H1 (cell line): ENCODE measurements around the gene CCNG2. TPM values are rescaled to one million over a fixed set of nuclear protein-coding genes. Genes with fewer than 3 reads are reported as not detected.

Experiments
- CTCF ChIA-PET: fragments of 300-600 bp; sonication (Branson Sonifier 250); formaldehyde crosslinking; loops from one replicate; lab custom pipeline; 2021; ENCODE audit not compliant: partially characterized antibody; lab: Charles Lee
- POLR2A ChIA-PET: fragments of 300-600 bp; sonication (Branson Sonifier 250); formaldehyde crosslinking; loops from one replicate; lab custom pipeline; 2021; ENCODE audit warnings: inconsistent platforms; ENCODE audit not compliant: partially characterized antibody; lab: Charles Lee
- DNase-seq, 2 experiments: peaks; one replicate each; pipeline versions ENCODE4 v3.0.0 to v3.0.0-alpha.2; 2010 to 2022; ENCODE audit warnings: low spot score in 2 of 2, low read depth in 1 of 2, mixed read lengths in 1 of 2
- FAIRE-seq: peaks from 2 replicates; lab custom pipeline; 2011; peaks lifted over from hg19 to GRCh38; lab: Jason Lieb, UNC
- H2AFZ ChIP-seq: 2 replicates; pipeline ENCODE4 v1.8.1; 2012; ENCODE audit warnings: low read length, inconsistent platforms
- H2AK5ac ChIP-seq: 2 replicates; pipeline ENCODE4 v1.6.1; 2013; ENCODE audit warnings: low read depth, low read length
- H2BK120ac ChIP-seq: replicated peaks from 2 replicates; pipeline ENCODE3; 2013; ENCODE audit warnings: low read depth, low read length, inconsistent platforms
- H2BK12ac ChIP-seq: 2 replicates; pipeline ENCODE4 v1.6.1; 2013; ENCODE audit warnings: low read depth, low read length
- H2BK15ac ChIP-seq: 2 replicates; pipeline ENCODE4 v1.6.1; 2013; ENCODE audit warnings: low read length
- H2BK20ac ChIP-seq: 2 replicates; pipeline ENCODE4 v1.6.1; 2013; ENCODE audit warnings: low read length
- H2BK5ac ChIP-seq: 2 replicates; pipeline ENCODE4 v1.6.1; 2013; ENCODE audit warnings: low read depth, low read length
- H3K14ac ChIP-seq: 2 replicates; pipeline ENCODE4 v1.6.1; 2013; ENCODE audit warnings: inconsistent platforms; ENCODE audit not compliant: insufficient read length
- H3K18ac ChIP-seq: 2 replicates; pipeline ENCODE4 v1.6.1; 2013; ENCODE audit warnings: low read length; ENCODE audit errors: extremely low read depth
- H3K23ac ChIP-seq: 2 replicates; pipeline ENCODE4 v1.6.1; 2013; ENCODE audit warnings: inconsistent platforms; ENCODE audit not compliant: insufficient read length
- H3K23me2 ChIP-seq: 2 replicates; pipeline ENCODE4 v1.6.1; 2013; ENCODE audit warnings: low read depth, low read length
- H3K27ac ChIP-seq: 2 replicates; pipeline ENCODE4 v1.6.1; 2011; ENCODE audit warnings: low read depth, low read length, inconsistent platforms
- H3K27me3 ChIP-seq, 4 experiments: replicated peaks in 1 of 4; 1 replicate in 1 of 4; 2 replicates in 3 of 4; pipeline versions ENCODE4 v1.6.1 to v1.8.1; 2011 to 2013; ENCODE audit warnings: low read length in 3 of 4, mild to moderate bottlenecking in 3 of 4, inconsistent platforms in 2 of 4, mixed read lengths in 2 of 4, moderate library complexity in 1 of 4; ENCODE audit not compliant: control insufficient read depth in 3 of 4, insufficient read depth in 3 of 4; ENCODE audit errors: extremely low read depth in 1 of 4
- H3K36me3 ChIP-seq, 4 experiments: 2 replicates each; pipeline versions ENCODE4 v1.6.1 to v1.8.1; 2011 to 2013; ENCODE audit warnings: mild to moderate bottlenecking in 4 of 4, low read length in 3 of 4, moderate library complexity in 2 of 4, control low read depth in 1 of 4, inconsistent platforms in 1 of 4; ENCODE audit not compliant: insufficient read depth in 4 of 4, control insufficient read depth in 2 of 4
- H3K4ac ChIP-seq: replicated peaks from 2 replicates; pipeline ENCODE3; 2013; ENCODE audit warnings: low read length, low read depth, mixed read lengths, inconsistent platforms; ENCODE audit not compliant: insufficient read length
- H3K4me1 ChIP-seq, 4 experiments: replicated peaks in 1 of 4; 1 replicate in 1 of 4; 2 replicates in 3 of 4; pipeline versions ENCODE4 v1.6.1 to v1.8.1; 2011 to 2013; ENCODE audit warnings: low read length in 3 of 4, inconsistent platforms in 2 of 4, mixed read lengths in 1 of 4; ENCODE audit not compliant: insufficient read depth in 4 of 4, control insufficient read depth in 3 of 4
- H3K4me2 ChIP-seq, 2 experiments: 2 replicates each; pipeline versions ENCODE4 v1.6.1 to v1.8.1; 2011 to 2013; ENCODE audit warnings: low read depth in 2 of 2, low read length in 2 of 2, control low read depth in 1 of 2, inconsistent platforms in 1 of 2, mild to moderate bottlenecking in 1 of 2; ENCODE audit not compliant: insufficient read depth in 1 of 2
- H3K4me3 ChIP-seq, 4 experiments: fragments of 200-600, 300-600 bp in 1 of 4; sonication (generic), shearing (Covaris generic), sonication (Bioruptor Twin) in 1 of 4; 2 replicates each; pipeline versions ENCODE4 v1.5.1 to v1.8.1; 2011 to 2016; ENCODE audit warnings: low read length in 4 of 4, low read depth in 3 of 4, control low read depth in 2 of 4, inconsistent platforms in 2 of 4, mild to moderate bottlenecking in 2 of 4, mixed read lengths in 1 of 4, moderate library complexity in 1 of 4; ENCODE audit not compliant: insufficient read depth in 2 of 4; ENCODE audit errors: extremely low read depth in 1 of 4
- H3K56ac ChIP-seq: replicated peaks from 2 replicates; pipeline ENCODE3; 2013; ENCODE audit warnings: low read depth, mild to moderate bottlenecking, mixed read lengths, low read length, inconsistent platforms; ENCODE audit not compliant: insufficient read length
- H3K79me1 ChIP-seq: 2 replicates; pipeline ENCODE4 v1.6.1; 2013; ENCODE audit warnings: low read depth, low read length, control low read depth
- H3K79me2 ChIP-seq, 2 experiments: 2 replicates each; pipeline versions ENCODE4 v1.6.1 to v1.8.1; 2012 to 2013; ENCODE audit warnings: low read length in 2 of 2, mild to moderate bottlenecking in 2 of 2, inconsistent platforms in 1 of 2; ENCODE audit not compliant: insufficient read depth in 2 of 2, control insufficient read depth in 1 of 2
- H3K9ac ChIP-seq, 4 experiments: replicated peaks in 1 of 4; 1 replicate in 1 of 4; 2 replicates in 3 of 4; pipeline versions ENCODE4 v1.6.1 to v1.8.1; 2011 to 2013; ENCODE audit warnings: low read depth in 3 of 4, low read length in 3 of 4, control low read depth in 2 of 4, mild to moderate bottlenecking in 2 of 4, moderate library complexity in 2 of 4, inconsistent platforms in 1 of 4; ENCODE audit errors: extremely low read depth in 1 of 4
- H3K9me3 ChIP-seq, 2 experiments: 2 replicates each; pipeline versions ENCODE4 v1.6.1 to v1.8.1; 2012 to 2013; ENCODE audit warnings: mild to moderate bottlenecking in 2 of 2, moderate library complexity in 2 of 2, control low read depth in 1 of 2, inconsistent platforms in 1 of 2, low read depth in 1 of 2, low read length in 1 of 2, mixed read lengths in 1 of 2; ENCODE audit not compliant: insufficient read depth in 2 of 2
- H4K20me1 ChIP-seq, 2 experiments: replicated peaks in 1 of 2; 2 replicates each; pipeline versions ENCODE3 to v1.8.1; 2011 to 2013; ENCODE audit warnings: inconsistent platforms in 2 of 2, low read length in 2 of 2, mild to moderate bottlenecking in 1 of 2; ENCODE audit not compliant: insufficient read depth in 2 of 2, control insufficient read depth in 1 of 2
- H4K5ac ChIP-seq: 2 replicates; pipeline ENCODE4 v1.6.1; 2013; ENCODE audit warnings: low read length, low read depth, mixed read lengths, inconsistent platforms; ENCODE audit not compliant: insufficient read length
- H4K8ac ChIP-seq: 2 replicates; pipeline ENCODE4 v1.8.0; 2013; ENCODE audit warnings: mild to moderate bottlenecking, moderate library complexity, low read length, inconsistent platforms; ENCODE audit not compliant: insufficient read depth; ENCODE audit errors: extremely low read depth
- H4K91ac ChIP-seq: replicated peaks from 2 replicates; pipeline ENCODE3; 2013; ENCODE audit warnings: low read length, mixed read lengths, inconsistent platforms; ENCODE audit not compliant: insufficient read length
- BRCA1 ChIP-seq: IDR thresholded peaks from 2 replicates; pipeline ENCODE4 v1.6.1; 2012; ENCODE audit warnings: low read depth, low read length, improper control_type of control experiment
- CBX8 ChIP-seq: fragments of 300-800, 300-1000 bp; sonication (generic); IDR thresholded peaks from 2 replicates; pipeline ENCODE4 v1.7.1; 2016; ENCODE audit warnings: low read depth, low read length, borderline replicate concordance
- CTBP2 ChIP-seq: IDR thresholded peaks from 2 replicates; pipeline ENCODE4 v1.7.0; 2011; ENCODE audit warnings: borderline replicate concordance, mild to moderate bottlenecking, moderate library complexity, mixed read lengths, low read length; ENCODE audit not compliant: insufficient read depth, insufficient read length
- EZH2 ChIP-seq: fragments of 200-600 bp; sonication (generic); IDR thresholded peaks from 2 replicates; pipeline ENCODE4 v1.7.1; 2012; ENCODE audit warnings: low read depth, mild to moderate bottlenecking, moderate library complexity, low read length, inconsistent platforms; ENCODE audit not compliant: severe bottlenecking
- FOSL1 ChIP-seq: IDR thresholded peaks from 2 replicates; pipeline ENCODE4 v1.6.1; 2011; ENCODE audit warnings: mild to moderate bottlenecking, low read depth, low read length, moderate library complexity; ENCODE audit not compliant: insufficient read depth
- KDM1A ChIP-seq: fragments of 200-600, 300-600 bp; sonication (generic); IDR thresholded peaks from 2 replicates; pipeline ENCODE4 v1.7.1; 2016; ENCODE audit warnings: mild to moderate bottlenecking, low read length, borderline replicate concordance
- KDM5A ChIP-seq: fragments of 200-600 bp; IDR thresholded peaks from 2 replicates; pipeline ENCODE4 v1.7.1; 2012; ENCODE audit warnings: mild to moderate bottlenecking, low read length, inconsistent platforms, mixed read lengths
- PHF8 ChIP-seq: fragments of 200-600 bp; sonication (generic); conservative IDR thresholded peaks from 2 replicates; pipeline ENCODE4 v1.7.1; 2012; ENCODE audit warnings: low read depth, mild to moderate bottlenecking, inconsistent platforms, low read length, moderate library complexity
- RBBP5 ChIP-seq: IDR thresholded peaks from 2 replicates; pipeline ENCODE4 v1.7.1; 2012; ENCODE audit warnings: low read depth, mild to moderate bottlenecking, inconsistent platforms, low read length, moderate library complexity, borderline replicate concordance
- SAP30 ChIP-seq: fragments of 300-600 bp; sonication (generic); IDR thresholded peaks from 2 replicates; pipeline ENCODE4 v1.7.1; 2012; ENCODE audit warnings: low read length, moderate library complexity, mild to moderate bottlenecking, inconsistent platforms; ENCODE audit not compliant: insufficient read depth, insufficient replicate concordance
- SIX5 ChIP-seq: IDR thresholded peaks from 2 replicates; pipeline ENCODE4 v1.6.1; 2011; ENCODE audit warnings: mild to moderate bottlenecking, low read depth, low read length
- SUZ12 ChIP-seq: fragments of 200-600 bp; sonication (generic); IDR thresholded peaks from 2 replicates; pipeline ENCODE4 v1.6.1; 2012; ENCODE audit warnings: mild to moderate bottlenecking, inconsistent platforms, low read length, moderate library complexity, mixed read lengths
- TAF1 ChIP-seq: IDR thresholded peaks from 2 replicates; pipeline ENCODE4 v1.6.1; 2011; ENCODE audit warnings: mild to moderate bottlenecking, low read depth, low read length
- WGBS, 2 experiments: shearing (Covaris generic) in 1 of 2; methylation state at CpG; one replicate each; pipeline versions ENCODE4 v1.1.6 to v1.1.7; 2013 to 2015; ENCODE audit warnings: low lambda C conversion rate in 2 of 2, mixed read lengths in 2 of 2, inconsistent platforms in 1 of 2, low coverage in 1 of 2, missing lambda C conversion rate in 1 of 2; ENCODE audit not compliant: insufficient replicate concordance in 2 of 2, insufficient coverage in 1 of 2, insufficient read length in 1 of 2; ENCODE audit errors: extremely low coverage in 1 of 2, missing lambda C conversion rate in 1 of 2; 5-methylcytosine and 5-hydroxymethylcytosine counted together
- polyA plus RNA-seq, 7 experiments: library from polyadenylated mRNA; depleted of rRNA in 3 of 7; stranded (reverse) in 5 of 7; unstranded in 2 of 7; fragments of >200 nt in 5 of 7; fragments of 200-250 nt in 2 of 7; gene quantifications; 1 replicate in 5 of 7; 2 replicates in 1 of 7; 4 replicates in 1 of 7; pipeline versions ENCODE4 v1.2.1 to v1.2.3, GENCODE V29; 2011 to 2013; ENCODE audit warnings: missing spikeins in 2 of 7, mixed read lengths in 2 of 7
- total RNA-seq: library from RNA; stranded (reverse); fragmentation: NEBNext Ultra II Directional; extraction: Animal tissue kit (Norgen Biotek cat#: 25700); gene quantifications from 2 replicates; pipeline ENCODE4 v1.2.1, GENCODE V29; 2021
- TF ChIP-seq, protein P1 (sequence below): IDR thresholded peaks from 2 replicates; pipeline ENCODE4 v1.6.1; 2012; ENCODE audit warnings: inconsistent platforms

CCNG2 gene
- total and polyA plus RNA-seq, 2 of the 8 experiments (the other 6 are each of a cell fraction or from before 2014, with no cell fraction given) = 3.5 to 13.9 TPM

DNA sequence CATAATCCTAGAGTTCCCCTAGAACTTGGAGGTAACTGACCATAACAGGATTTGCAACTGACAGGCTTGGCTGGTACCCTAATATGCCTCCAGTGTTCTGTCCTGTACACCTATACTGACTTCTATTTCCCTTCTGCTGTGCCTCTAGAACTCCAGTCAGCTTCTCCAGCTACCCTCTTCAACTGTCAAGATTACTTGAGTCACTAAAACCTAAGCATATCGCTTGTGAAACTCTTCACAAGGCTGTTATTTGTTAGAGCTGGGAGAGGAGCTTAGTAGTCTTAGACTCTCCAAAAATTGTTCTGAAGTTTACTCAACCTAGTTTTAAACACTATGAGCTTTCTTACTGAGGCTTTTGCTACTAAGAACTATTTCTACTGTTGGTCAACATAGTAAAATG, 52.0 kb downstream of the CCNG2 start:
- 100% methylated on average over 1 of the region's 1 CpG; no CpG with 5 or more reads in 1 of the 2 experiments for WGBS, 2 experiments
- ChIA-PET CTCF (interaction anchor here (0.6 to 20.9 kb wide), 7 partner anchors 10 to 426 kb away, joined by 3 to 258 read pairs (median 6); no protein-coding TSS in a partner anchor), POLR2A (interaction anchor here (0.6 to 1.1 kb wide), 2 partner anchors 133 to 410 kb away, joined by 3 read pairs; partner anchors contain the start of gene CCNI)
- H3K27ac ChIP-seq = no peak overlapping the region
- no peak overlapping the region for H4K5ac ChIP-seq
- no peaks in the 10 kb centered on the region for H3K79me1 ChIP-seq
- no peaks in the 10 kb centered on the region for H4K20me1 ChIP-seq
- H3K27me3 ChIP-seq = no peaks in the 10 kb centered on the region; a peak in 1 of 7 replicates
- no peak overlapping the region for H3K56ac ChIP-seq
- H2AFZ ChIP-seq = no peak overlapping the region
- H2BK12ac ChIP-seq = no peak overlapping the region
- no peak overlapping the region for H3K4me2 ChIP-seq
- no peak overlapping the region for H4K91ac ChIP-seq
- H3K9me3 ChIP-seq = no peaks in the 10 kb centered on the region
- H2AK5ac ChIP-seq = no peak overlapping the region
- H2BK5ac ChIP-seq = no peak overlapping the region
- no peak overlapping the region for H2BK20ac ChIP-seq
- H3K9ac ChIP-seq = no peak overlapping the region
- H4K8ac ChIP-seq = no peak overlapping the region
- no peak for DNase-seq
- no peak overlapping the region for H2BK120ac ChIP-seq
- no peaks in the 10 kb centered on the region for H3K23me2 ChIP-seq
- H3K23ac ChIP-seq = no peak overlapping the region
- no peaks in the 10 kb centered on the region for H3K4me1 ChIP-seq
- no peaks in the 10 kb centered on the region for H3K36me3 ChIP-seq
- no peak for FAIRE-seq
- H3K14ac ChIP-seq = no peak overlapping the region
- H2BK15ac ChIP-seq = no peak overlapping the region
- H3K79me2 ChIP-seq = no peaks in the 10 kb centered on the region
- H3K18ac ChIP-seq = no peak overlapping the region
- no peak overlapping the region for H3K4me3 ChIP-seq
- H3K4ac ChIP-seq = no peak overlapping the region
- TF ChIP-seq SIX5 (no peak), BRCA1 (no peak), KDM1A (no peak), SUZ12 (no peak), RBBP5 (no peak), EZH2 (no peak), CBX8 (no peak), TAF1 (no peak), FOSL1 (no peak), CTBP2 (no peak), PHF8 (no peak), SAP30 (no peak), KDM5A (no peak)
- TF ChIP-seq, protein P1, sequence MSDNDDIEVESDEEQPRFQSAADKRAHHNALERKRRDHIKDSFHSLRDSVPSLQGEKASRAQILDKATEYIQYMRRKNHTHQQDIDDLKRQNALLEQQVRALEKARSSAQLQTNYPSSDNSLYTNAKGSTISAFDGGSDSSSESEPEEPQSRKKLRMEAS = no peak
